Limb (tissue), 2 donors: ENCODE measurements around the gene RGS7BP.

Experiments
- DNase-seq, 2 donors: peaks; one replicate each; pipeline ENCODE4 v3.0.0-alpha.2; 2016; ENCODE audit errors: extremely low spot score in 2 of 2

The RGS7BP gene

DNA sequence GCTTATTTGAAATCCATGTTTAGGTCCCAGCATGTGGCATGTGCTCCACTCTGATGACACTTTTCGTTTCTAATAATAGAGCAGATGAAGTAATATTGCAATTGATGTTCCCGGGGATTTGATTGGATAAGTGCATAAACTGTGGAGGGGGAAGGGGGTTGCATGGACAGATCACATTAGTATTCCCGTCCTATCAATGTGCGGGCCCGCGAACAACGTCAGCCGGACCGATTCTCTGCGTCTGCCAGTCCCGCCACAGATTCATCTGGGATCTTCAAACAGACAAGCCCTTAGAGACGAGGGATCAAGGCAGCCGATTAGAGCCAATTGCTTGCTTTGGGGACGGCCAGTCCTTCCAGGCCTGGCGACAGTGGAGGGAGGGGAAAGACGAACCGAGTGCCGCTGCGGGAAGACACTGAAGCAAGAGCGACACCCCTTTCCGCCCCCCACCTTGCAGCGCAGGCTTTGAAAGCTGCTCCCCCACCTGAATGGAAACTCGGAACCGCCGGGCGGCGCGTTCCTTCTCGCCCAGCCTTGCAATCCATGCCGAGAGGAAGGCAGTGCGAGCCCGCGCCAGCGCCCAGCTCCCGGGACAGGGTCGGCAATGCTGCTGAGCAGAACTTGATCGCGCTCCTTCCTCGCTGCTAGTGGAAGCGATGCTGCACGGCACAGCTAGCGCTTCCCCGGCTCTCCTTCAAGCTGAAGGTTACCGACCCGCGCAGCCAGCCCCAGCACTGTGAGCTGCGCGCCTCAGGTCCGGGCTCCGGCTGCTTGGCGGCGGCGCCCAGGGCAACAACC is at the start of gene RGS7BP:
RGS7BP (plus strand) TSS at position 247 of the 798 bp plus-strand sequence. CDS start 610 bp downstream, outside the sequence.
- peak; percentile 49 to 77 for DNase-seq

DNA sequence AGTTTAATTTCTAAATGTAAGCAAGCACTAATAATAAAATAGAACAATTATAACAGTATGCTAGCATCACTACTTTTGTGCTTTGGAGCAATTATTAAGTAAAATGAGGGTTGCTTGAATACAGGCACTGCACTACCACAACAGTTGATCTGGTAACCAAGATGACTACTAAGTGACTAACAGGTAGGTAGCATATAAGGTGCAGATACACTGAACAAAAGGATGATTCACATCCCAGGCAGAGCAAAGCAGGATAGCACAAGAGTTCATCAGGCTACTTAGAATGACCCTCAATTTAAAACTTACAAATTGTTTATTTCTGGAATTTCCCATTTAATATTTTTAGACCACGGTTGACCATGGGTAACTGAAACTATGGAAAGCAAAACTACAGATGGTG is 48.0 kb upstream of the RGS7BP start:
- no peak for DNase-seq

DNA sequence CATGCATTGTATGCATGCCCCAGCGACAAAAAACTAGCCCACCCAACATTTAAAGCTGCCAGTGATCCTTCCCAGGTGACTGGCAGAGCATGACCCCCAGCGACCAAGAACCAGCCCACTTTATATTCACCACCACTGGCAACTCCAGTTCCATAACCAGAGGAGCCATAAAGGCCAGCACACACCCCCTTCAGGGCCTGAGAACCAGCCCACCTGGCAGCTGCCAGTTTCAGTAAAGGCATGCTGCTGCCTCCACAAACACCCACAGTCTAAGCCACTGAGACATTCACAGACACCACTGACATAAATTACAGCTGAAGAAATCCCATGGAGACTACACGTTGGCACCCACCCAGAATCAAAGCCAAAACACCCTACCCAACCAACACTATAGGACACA is 46.9 kb upstream of the RGS7BP start:
- DNase-seq, result peak in 1 of 2 donors; percentile 16

GRCh38 chr5:64462391-64462790 is 43.4 kb upstream of the RGS7BP start:
- no peak for DNase-seq

- DNase-seq, result no peak
Measured at GRCh38 chr5:64486163-64486562, 19.7 kb upstream of the RGS7BP start.

- DNase-seq, result no peak
Measured at GRCh38 chr5:64487283-64487682, 18.5 kb upstream of the RGS7BP start.

DNA sequence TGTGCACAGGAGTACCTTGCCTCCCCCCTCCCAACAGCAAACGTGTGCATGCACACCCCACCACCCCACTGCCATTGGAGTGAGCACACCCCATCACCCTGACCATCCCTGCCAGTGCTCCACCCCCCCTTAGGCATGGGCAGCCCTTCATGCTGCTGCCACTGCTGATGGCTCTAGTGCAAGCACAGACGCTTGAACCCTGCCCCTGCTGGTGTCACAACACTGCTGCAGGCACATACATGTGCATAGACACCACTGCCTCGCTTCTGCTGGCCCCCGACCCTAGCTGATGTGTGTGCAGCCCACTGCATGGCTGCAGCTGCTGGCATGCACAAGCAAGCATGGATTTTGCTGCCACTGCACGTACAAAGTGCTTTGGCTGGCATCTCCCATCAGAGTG is 16.0 kb upstream of the RGS7BP start:
- no peak for DNase-seq

- no peak for DNase-seq
Measured at GRCh38 chr5:64497386-64497785, 8.4 kb upstream of the RGS7BP start.

DNA sequence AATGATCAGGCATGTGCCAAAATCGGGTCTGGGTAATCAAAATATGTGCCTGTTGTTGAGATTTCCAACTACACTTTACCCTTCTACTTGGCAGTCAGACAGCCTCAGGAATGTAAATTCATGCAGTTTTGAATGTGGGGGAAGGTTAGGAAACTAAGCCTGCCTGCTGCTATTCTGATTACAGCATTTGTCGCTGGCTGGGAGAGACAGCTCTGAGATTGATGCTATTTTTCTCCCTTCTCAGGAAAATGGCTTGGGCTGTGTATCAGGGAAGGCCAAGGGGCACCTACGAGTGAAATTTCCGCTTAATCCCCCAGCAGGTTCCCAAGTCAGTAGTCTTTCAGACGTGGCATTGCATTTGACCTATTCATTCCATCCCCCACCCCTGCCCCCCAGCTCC is 3.6 kb upstream of the RGS7BP start:
- no peak for DNase-seq

- DNase-seq, result peak in 1 of 2 donors; percentile 51
Measured at GRCh38 chr5:64506567-64507263, 900 bp downstream of the RGS7BP start.

GRCh38 chr5:64507264-64507605 is 1.4 kb downstream of the RGS7BP start:
- no peak for DNase-seq

- DNase-seq, result no peak
Measured at GRCh38 chr5:64509828-64510227, 4.0 kb downstream of the RGS7BP start.

DNA sequence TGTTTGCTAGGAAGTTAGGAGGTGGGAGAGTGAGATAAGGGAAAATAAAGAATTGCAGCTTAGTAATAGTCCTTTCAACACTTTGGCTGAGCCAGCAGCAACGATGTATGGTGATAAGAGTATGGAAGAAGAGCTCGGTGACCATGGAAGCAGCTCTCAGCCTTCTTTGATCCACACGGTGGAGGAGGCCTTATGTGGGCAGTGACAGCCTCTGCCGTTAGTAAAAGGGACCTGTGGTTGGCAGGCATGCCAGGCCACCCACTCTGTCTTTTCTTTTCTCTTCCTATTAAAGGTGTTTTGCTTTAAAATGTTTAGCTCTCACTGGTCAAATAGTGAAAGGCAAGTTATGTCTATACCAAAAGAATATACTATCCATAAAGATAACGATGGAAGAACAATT is 7.7 kb downstream of the RGS7BP start:
- no peak for DNase-seq

DNA sequence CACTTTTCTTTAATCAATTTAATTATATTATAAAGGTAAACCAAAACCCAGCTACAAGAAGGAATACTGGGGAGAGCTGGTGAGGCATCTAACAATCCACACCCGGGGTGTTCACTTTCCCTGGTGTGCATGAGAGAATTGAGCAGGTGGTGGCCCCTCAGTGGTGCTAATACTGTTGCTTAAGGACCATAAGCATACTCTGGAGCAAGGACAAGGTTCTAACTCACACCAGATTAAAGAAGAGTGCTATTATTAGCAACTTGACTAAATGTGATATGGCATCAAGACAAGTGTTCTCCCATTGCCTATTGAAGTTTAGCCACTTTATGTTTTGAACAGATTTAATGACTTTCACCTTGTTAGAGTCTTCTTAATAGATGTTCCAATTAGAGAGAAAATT is 8.8 kb downstream of the RGS7BP start:
- DNase-seq, result no peak

DNA sequence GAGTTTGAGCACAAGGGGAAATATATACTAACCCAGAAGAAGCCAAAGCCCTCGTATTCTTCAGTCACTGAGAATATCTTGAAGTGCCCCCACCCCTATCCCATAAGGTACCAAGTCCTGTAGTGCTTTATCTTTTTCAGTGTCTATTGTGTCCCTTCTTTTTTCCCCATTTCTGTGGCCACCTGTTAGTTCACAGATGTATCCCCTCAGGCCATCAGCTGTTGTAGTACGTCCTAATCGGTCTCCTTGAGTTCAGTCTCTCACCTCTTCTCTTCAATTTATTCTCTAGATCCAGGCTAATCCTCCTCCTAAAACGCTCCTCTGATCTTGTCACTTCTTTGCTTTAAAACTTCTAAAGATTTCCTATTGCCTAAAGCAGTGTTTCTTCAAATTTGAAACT is 10.4 kb downstream of the RGS7BP start:
- DNase-seq, result no peak

- no peak for DNase-seq
Measured at GRCh38 chr5:64518793-64519192, 13.0 kb downstream of the RGS7BP start.

DNA sequence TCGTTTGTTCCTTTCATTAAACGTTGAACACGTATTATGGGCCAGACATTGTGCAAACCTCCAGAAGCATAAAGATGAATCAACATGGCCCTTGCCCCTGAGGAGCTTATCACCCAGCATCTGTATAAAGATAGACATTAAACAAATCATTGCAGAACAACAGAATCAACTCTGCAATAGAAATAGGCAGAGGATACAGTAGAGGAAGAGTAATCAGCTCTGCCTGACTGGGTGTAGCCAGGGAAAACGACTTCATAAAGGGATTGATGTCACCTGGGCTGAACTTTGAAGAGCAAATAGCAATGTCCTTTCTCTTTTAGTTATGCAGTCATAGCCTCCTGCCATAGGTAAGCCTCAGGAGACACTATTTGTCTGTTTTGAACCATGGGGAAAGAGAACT is 13.4 kb downstream of the RGS7BP start:
- DNase-seq, result no peak

DNA sequence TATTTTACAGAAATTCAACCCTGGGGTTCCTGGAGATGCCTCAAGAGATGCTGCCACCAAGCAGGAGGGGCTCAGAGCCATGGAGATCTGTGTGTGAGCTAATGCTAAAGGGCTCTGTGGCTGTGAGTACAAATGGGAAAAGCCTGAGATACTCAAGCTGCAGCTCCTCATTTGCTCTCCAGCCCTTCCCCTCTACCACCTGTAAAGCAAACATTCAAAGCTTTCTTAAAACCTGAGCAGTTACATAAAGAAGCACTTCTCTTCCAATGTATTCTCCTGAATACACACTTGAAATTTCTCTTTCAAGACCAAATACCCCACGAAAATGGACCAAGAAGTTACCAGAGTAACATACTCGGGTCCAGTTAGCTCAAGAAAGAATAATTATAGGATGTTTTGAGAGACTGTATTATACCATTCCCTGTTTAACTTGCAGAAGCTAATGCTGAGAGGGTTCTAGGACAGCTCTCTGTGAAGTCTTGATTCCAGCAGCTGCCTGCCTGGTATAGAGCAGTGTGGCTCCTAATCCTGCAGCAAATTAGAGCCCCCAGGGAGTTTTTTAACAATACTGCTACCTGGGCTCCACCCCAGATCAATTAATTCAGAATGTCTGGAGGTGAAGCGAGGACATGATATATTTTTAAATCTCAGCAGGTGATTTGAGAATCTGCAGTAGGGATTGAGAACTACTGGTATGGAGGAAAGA is 21.1 kb downstream of the RGS7BP start:
- no peak for DNase-seq

- DNase-seq, result no peak
Measured at GRCh38 chr5:64530076-64530475, 24.3 kb downstream of the RGS7BP start.

DNA sequence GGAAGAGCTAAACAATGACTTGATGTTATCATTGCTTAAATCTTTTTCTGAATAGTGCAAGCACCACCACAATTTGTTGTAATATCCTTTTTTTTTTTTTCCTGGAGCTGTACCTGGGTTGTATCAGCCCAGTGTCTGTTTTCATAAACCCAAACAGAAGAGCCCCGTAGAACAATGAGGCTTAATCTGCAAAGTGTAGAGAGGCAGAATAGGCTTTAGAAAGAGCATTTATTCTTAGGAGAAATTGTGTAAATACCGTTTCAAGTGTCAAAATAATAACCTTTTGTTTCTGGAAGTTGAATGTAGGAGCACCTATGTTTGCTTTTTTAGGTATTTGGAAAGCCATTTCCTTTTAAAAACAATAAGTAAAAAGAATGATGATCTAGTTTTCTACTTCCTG is 26.4 kb downstream of the RGS7BP start:
- no peak for DNase-seq

- DNase-seq, result no peak
Measured at GRCh38 chr5:64532657-64533056, 26.8 kb downstream of the RGS7BP start.

GRCh38 chr5:64534033-64534432 is 28.2 kb downstream of the RGS7BP start:
- DNase-seq, result no peak
